Uterus (tissue), 4 donors: ENCODE data around the gene LPCAT1. TPM values are rescaled to one million over a fixed set of nuclear protein-coding genes. Genes with fewer than 3 reads are reported as not detected.

Source experiments
- DNase-seq, 2 donors: peaks; one replicate each; pipeline ENCODE4 v3.0.0-alpha.2; 2019 to 2020
- H3K27ac ChIP-seq, 2 donors: fragments of 200-600 bp; sonication (generic); 1 replicate in 1 of 2; 2 replicates in 1 of 2; pipeline ENCODE4 v1.5.1; 2016 to 2018
- H3K27me3 ChIP-seq, 2 donors: fragments of 200-600 bp; sonication (generic); one replicate each; pipeline ENCODE4 v1.5.1; 2018 to 2019; ENCODE audit warnings: control low read depth in 1 of 2
- H3K36me3 ChIP-seq, 2 donors: fragments of 200-600 bp; sonication (generic); one replicate each; pipeline ENCODE4 v1.5.1; 2019; ENCODE audit warnings: control low read depth in 1 of 2
- H3K4me1 ChIP-seq, 2 donors: fragments of 200-600 bp; sonication (generic); one replicate each; pipeline ENCODE4 v1.5.1; 2018 to 2019; ENCODE audit warnings: control low read depth in 1 of 2
- H3K4me3 ChIP-seq, 2 donors: fragments of 200-600 bp; sonication (generic); 1 replicate in 1 of 2; 2 replicates in 1 of 2; pipeline ENCODE4 v1.5.1; 2018 to 2019; ENCODE audit warnings: mild to moderate bottlenecking in 1 of 2
- H3K9me3 ChIP-seq, 2 donors: fragments of 200-600 bp; sonication (generic); one replicate each; pipeline ENCODE4 v1.5.1; 2019; ENCODE audit warnings: control low read depth in 1 of 2
- CTCF ChIP-seq, 4 experiments: fragments of 200-600 bp in 2 of 4; fragments of 450-650 bp in 2 of 4; sonication (generic) in 2 of 4; IDR thresholded peaks; one replicate each; pipeline ENCODE4 v1.5.1; 2016 to 2019; ENCODE audit warnings: antibody characterized with exemption in 4 of 4, mild to moderate bottlenecking in 2 of 4, moderate library complexity in 1 of 4
- POLR2A ChIP-seq, 2 donors: fragments of 450-650 bp; IDR thresholded peaks; one replicate each; pipeline ENCODE4 v1.6.1; 2016; ENCODE audit warnings: antibody characterized with exemption in 2 of 2, mild to moderate bottlenecking in 1 of 2, moderate library complexity in 1 of 2
- intact Hi-C: fragments of 100-400 bp; cut with DNase I; formaldehyde crosslinking; loops from one replicate; pipeline ENCODE4 v1.15.1; 2023; ENCODE audit warnings: low total_unique reads
- total RNA-seq, 4 donors: library from RNA; depleted of rRNA in 3 of 4; stranded (reverse); fragments of >200 nt in 3 of 4; gene quantifications; one replicate each; pipeline versions ENCODE4 v1.1.0 to v1.2.4, GENCODE V29; 2014 to 2023
- donor health status: DM: yes; HTN: yes; CAD: no.

LPCAT1 gene
- total RNA-seq, 4 donors from 2014 or later, result 21.5 to 51.0 (median 40.0) TPM

- Histone ChIP-seq H3K4me3 (no peak overlapping the region), H3K4me1 (no peaks in the 10 kb centered on the region), H3K27me3 (no peaks in the 10 kb centered on the region), H3K9me3 (no peaks in the 10 kb centered on the region), H3K36me3 (no peaks in the 10 kb centered on the region), H3K27ac (no peak overlapping the region)
- DNase-seq, result no peak
- intact Hi-C loops, result no loop called here
- no peak for TF ChIP-seq CTCF (IDR thresholded peaks at IDR 0.05)
- no peak for TF ChIP-seq POLR2A (IDR thresholded peaks at IDR 0.05)
Measured at GRCh38 chr5:1415626-1416360, 108.0 kb downstream of the LPCAT1 start.

- no peak overlapping the region for H3K4me3 ChIP-seq
- no peaks in the 10 kb centered on the region for H3K36me3 ChIP-seq
- no peak overlapping the region for H3K27ac ChIP-seq
- H3K9me3 ChIP-seq, result no peaks in the 10 kb centered on the region
- no peak for DNase-seq
- no peaks in the 10 kb centered on the region for H3K27me3 ChIP-seq
- no peaks in the 10 kb centered on the region for H3K4me1 ChIP-seq
- TF ChIP-seq CTCF (IDR thresholded peaks at IDR 0.05) (no peak), POLR2A (IDR thresholded peaks at IDR 0.05) (no peak)
- intact Hi-C loops, result no loop called here
Measured at GRCh38 chr5:1415059-1415425, 108.7 kb downstream of the LPCAT1 start.

GRCh38 chr5:1414311-1415058 is 109.3 kb downstream of the LPCAT1 start:
- H3K36me3 ChIP-seq, result no peaks in the 10 kb centered on the region
- no peaks in the 10 kb centered on the region for H3K27me3 ChIP-seq
- no peak overlapping the region for H3K4me3 ChIP-seq
- no peaks in the 10 kb centered on the region for H3K9me3 ChIP-seq
- no peak for DNase-seq
- no peak overlapping the region for H3K27ac ChIP-seq
- intact Hi-C loops, result no loop called here
- H3K4me1 ChIP-seq, result no peaks in the 10 kb centered on the region
- TF ChIP-seq CTCF (IDR thresholded peaks at IDR 0.05) (no peak), POLR2A (IDR thresholded peaks at IDR 0.05) (no peak)

- Histone ChIP-seq H3K27ac (no peak overlapping the region), H3K27me3 (no peaks in the 10 kb centered on the region), H3K4me1 (no peaks in the 10 kb centered on the region), H3K4me3 (no peak overlapping the region), H3K36me3 (no peaks in the 10 kb centered on the region), H3K9me3 (no peaks in the 10 kb centered on the region)
- intact Hi-C loops, result no loop called here
- TF ChIP-seq CTCF (IDR thresholded peaks at IDR 0.05), result no peak
- no peak for TF ChIP-seq POLR2A (IDR thresholded peaks at IDR 0.05)
- no peak for DNase-seq
Measured at GRCh38 chr5:1413611-1414241, 110.0 kb downstream of the LPCAT1 start.

- Histone ChIP-seq H3K27ac (no peak overlapping the region), H3K4me1 (no peaks in the 10 kb centered on the region), H3K27me3 (no peaks in the 10 kb centered on the region), H3K9me3 (no peaks in the 10 kb centered on the region), H3K4me3 (no peak overlapping the region), H3K36me3 (no peaks in the 10 kb centered on the region)
- no peak for TF ChIP-seq POLR2A (IDR thresholded peaks at IDR 0.05)
- TF ChIP-seq CTCF (IDR thresholded peaks at IDR 0.05), result no peak
- intact Hi-C loops, result no loop called here
- no peak for DNase-seq
Measured at GRCh38 chr5:1413211-1413610, 110.5 kb downstream of the LPCAT1 start.
